NCI-H2029 (cell line): ENCODE results near the gene CCDC85B.
A peak's percentile ranks its signal among the peaks of the same experiment; 100 is the strongest.
"Not testable (repeated sequence)": the region's sequence is repeated elsewhere in the genome, so short reads cannot be mapped to it uniquely, and the experiment has no call there.

Experiments
- DNase-seq: peaks from one replicate; lab custom pipeline; 2025; lab: John Stamatoyannopoulos, UW

CCDC85B gene

DNA sequence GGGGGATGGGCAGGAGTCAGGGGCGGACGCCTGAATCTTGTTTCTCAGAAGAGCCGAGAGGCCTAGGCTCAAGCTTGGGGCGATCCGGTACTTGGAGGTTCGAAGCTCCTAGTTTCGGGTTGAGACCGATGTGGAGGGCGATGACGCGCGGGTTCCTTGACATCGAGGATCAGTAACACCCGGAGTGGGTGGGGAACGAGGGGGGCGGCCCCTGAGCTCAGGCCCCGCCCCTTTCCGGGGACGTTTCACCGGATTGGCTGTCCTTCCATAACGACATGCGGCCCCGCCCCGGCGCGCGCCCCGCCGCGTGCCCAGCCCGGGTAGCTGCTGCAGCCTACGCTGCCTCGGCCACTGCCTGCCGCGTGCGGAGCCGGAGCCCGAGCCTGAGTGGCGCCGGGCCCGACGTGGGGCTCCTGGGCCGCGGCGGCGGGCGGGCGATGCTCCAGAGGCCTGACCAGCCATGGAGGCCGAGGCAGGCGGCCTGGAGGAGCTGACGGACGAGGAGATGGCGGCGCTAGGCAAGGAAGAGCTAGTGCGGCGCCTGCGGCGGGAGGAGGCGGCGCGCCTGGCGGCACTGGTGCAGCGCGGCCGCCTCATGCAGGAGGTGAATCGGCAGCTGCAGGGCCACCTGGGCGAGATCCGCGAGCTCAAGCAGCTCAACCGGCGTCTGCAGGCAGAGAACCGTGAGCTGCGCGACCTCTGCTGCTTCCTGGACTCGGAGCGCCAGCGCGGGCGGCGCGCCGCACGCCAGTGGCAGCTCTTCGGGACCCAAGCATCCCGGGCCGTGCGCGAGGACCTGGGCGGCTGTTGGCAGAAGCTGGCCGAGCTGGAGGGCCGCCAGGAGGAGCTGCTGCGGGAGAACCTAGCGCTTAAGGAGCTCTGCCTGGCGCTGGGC is at the start of gene CCDC85B:
Gene CCDC85B, plus strand, starts transcription at position 350 of the 895 bp plus-strand sequence. Its CDS starts 111 bp downstream, at position 461.
- DNase-seq = peak; percentile 91

DNA sequence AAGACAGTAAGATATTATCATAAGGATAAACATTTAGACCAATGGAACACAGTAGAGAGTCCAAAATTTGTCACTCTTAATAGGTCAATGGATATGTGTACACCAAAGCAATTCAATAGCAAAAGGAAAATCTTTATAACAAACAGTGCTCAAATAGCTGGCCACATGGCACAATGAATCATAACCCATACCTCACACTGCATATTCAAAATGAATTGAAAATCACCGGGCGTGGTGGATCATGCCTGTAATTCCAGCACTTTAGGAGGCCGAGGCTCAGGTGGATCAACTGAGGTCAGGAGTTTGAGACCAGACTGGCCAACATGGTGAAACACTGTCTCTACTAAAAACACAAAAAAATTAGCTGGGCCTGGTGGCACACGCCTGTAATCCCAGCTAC is 48.3 kb upstream of the CCDC85B start:
- DNase-seq = no peak

DNA sequence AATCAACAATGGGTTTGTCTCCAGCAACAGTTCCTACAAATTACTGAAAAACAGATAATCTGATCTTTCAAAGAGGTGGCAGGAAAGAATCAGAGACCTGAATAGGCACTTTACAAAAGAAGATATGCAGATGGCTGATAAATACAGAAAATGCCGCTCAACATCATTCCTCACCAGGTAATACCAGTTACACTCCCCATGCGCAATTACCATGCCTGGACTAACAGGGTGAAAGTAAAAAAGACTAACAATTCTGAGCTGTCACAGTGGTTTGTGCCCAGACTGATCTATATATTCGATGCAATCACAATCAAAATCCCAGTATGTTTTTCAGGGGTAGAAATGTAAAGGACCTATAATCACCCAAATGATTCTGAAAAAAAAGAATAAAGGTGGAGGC is 46.7 kb upstream of the CCDC85B start:
- no peak for DNase-seq

DNA sequence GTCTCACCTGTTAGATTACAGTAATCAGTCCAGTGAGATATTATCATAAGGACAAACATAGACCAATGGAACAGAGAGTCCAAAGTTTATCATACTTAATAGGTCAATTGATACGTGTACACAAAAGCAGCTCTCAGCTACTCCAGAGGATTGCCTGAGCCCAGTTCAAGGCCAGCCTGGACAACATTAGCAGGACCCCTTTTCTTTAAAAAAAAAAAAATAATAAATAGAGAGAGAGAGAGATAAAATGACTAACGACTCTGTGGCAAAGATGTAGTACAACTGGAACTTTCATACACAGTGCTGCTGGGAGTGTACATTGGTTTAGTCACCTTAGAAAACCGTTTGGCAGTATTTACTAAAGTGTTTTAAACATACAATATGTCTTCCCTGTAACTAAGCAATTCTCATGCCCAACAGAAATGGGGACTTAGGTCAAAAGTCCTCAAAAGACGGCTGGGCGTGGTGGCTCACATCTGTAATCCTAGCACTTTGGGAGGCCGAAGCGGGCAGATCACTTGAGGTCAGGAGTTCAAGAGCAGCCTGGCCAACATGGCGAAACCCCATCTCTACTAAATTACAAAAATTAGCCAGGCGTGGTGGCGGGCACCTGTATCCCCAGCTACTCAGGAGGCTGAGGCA is 46.1 kb upstream of the CCDC85B start:
- no peak for DNase-seq

DNA sequence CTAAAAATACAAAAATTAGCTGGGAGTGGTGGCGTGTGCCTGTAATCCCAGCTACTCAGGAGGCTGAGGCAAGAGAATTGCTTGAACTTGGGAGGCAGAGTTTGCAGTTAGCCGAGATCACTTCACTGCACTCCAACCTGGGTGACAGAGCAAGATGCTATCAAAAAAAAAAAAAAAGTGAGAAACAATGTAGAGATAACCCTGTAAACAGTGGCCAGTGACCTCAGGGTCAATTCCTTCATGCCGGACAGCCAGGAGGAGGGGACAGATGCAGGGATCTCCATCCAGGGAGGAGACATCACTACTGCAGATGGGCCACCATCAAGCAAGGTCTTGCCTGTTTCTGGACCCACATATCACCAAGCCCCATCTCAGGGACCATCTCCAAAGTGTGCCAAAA is 42.7 kb upstream of the CCDC85B start:
- DNase-seq = no peak

DNA sequence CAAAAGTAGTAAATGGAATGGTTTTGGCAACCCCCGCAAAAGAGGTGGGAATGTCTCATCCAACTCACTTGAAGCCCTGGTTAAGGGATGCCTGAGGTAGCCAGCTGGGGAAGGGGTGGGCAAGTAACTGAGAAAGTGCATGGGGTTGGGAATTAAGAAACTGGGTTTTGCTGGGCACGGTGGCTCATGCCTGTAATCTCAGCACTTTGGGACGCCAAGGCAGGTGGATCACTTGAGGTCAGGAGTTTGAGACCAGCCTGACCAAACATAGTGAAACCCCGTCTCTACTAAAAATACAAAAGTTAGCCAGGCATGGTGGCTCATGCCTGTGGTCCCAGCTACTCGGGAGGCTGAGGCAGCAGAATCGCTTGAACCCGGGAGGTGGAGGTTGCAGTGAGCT is 41.8 kb upstream of the CCDC85B start:
- not testable (repeated sequence) for DNase-seq

DNA sequence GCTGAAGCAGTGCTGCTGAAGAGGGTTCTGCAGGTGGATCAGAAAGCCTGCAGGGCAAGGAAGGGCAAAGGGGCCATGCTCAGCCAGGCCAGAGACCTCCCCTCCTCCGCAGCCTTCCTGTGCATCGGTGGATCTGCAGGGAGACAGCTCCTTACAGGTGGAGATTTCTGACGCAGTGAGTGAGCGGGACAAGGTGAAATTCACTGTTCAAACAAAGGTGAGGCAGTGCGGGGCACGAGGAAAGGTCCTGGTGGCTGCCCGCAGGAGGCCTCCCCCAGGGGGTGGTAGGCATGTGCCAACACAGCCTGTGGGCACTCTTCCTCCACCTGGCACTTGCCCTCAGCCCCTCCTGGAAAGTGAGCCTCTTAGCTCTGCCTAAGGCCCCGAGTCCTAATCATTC is 41.1 kb upstream of the CCDC85B start:
- DNase-seq = no peak

DNA sequence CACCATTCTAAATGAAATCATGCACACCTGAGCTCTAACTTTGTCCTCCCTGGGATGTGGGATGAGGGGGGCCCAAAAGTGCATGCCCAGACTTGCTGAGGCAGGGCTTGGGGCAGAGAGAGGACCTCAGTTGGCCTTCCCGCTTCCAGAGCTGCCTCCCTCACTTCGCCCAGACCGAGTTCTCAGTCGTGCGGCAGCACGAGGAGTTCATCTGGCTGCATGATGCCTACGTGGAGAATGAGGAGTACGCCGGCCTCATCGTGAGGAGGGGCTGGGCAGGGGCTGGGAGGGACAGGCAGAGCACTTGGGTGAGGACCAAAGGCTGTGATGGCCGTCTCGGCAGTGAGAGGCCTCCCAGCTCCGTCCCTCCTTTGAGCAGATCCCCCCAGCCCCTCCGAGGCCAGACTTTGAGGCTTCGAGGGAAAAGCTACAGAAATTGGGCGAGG is 40.7 kb upstream of the CCDC85B start:
- no peak for DNase-seq

DNA sequence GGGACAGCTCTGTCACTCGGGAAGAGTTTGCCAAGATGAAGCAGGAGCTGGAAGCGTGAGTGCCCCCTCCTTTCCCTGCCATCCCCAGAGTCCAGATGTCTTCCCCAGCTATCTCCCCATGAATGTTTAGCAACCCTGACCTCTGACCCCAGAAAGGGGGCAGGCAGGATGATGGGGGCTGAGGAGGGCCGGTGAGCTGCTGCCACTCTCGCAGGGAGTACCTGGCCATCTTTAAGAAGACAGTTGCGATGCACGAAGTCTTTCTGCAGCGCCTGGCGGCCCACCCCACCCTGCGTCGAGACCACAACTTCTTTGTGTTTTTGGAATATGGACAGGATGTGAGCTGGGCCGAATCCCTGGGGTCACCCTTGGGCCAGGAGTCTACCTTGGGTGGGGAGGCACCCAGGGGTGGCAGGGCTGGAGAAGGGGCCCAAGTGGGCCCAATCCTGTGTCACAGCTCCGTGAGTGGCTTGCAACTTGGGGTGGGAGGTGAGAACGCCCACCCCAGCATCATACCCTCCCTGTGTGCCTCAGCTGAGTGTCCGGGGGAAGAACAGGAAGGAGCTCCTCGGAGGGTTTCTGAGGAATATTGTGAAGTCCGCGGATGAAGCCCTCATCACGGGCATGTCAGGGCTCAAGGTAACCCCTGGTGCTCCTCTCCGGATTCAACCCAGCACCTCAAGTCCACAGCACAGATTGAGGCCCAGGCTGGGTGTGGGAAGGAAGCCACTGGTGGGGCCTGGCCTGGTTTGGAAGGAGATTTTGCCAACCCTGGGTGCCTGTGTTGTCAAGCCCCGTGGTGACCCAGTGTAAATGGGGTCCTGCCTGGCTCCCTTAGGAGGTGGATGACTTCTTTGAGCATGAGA is 40.0 kb upstream of the CCDC85B start:
- DNase-seq = no peak

DNA sequence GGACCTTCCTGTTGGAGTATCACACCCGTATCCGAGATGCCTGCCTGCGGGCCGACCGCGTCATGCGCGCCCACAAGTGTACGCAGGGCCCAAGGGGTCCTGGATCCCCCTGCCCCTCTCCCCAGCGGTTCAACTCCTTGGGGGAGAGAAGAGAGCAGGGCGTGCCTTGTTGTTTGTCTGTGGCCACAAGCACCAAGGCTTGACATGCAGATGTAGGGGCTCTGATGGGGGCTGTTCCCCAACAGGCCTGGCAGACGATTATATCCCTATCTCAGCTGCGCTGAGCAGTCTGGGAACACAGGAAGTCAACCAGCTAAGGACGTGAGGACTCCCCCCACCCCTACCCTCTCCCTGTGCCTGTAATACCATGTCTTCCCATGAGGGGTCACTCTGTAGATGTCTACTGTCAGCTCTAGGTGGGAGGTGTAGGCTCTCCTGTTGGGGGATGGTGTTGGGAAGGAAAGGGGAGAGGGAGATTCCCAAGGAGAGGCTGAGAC is 39.3 kb upstream of the CCDC85B start:
- DNase-seq = no peak

DNA sequence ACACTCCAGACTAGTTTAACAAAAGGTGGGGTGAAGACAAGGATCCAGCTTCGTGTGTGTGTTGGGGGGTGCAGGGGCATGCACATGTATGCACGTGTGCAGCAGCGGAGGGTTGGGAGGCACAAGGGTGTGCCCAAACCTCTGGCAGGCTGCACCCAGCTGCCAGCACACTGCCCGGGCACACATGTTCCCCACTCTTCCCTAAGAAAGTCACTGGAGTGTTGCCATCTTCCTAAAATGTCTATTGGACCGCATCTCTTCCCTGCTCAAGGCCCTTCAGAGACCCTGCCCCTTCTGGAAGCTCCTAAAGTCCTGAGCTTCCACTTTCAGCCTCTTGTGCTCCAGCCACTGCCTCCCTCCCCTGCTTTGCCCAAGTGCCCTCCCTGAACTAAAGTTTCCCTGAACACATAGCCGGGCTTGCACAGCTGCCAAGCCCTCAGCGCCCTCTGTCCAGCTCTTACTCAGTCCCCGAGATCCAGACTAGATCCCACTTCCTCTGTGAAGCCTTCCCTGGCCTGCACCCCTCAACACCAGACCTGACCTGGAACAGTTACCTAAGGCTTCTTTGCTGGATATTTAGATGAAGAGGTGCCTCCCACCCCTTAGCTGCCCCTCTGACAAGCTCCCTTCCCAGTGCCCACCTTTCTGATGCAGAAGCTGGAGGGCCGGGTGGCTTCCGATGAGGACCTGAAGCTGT is 38.5 kb upstream of the CCDC85B start:
- DNase-seq = no peak

DNA sequence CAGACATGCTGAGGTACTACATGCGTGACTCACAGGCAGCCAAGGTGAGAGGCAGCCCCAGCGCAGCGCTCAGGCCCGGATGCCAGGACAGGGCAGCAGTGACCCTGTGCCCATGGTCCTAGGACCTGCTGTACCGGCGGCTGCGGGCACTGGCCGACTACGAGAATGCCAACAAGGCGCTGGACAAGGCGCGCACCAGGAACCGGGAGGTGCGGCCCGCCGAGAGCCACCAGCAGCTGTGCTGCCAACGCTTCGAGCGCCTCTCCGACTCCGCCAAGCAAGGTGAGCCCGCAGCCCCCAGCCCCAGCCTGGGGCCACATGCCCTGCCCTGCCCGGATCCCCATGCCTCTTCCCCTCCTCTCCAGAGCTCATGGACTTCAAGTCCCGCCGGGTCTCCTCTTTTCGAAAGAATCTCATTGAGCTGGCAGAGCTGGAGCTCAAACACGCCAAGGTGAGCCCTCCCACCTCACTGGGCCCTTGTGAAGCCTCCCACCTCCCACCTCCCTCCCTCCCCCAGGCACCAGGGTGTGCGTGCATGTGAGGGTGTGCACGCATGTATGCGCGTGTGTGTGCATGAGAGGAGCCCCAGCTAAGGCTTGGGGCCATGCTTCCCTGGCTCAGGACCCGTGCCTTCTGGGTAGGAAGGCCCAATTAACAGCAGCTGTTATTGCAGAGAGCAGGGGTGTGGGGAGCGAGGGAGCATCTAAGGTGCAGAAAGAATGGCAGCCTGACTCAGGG is 37.8 kb upstream of the CCDC85B start:
- DNase-seq = no peak

DNA sequence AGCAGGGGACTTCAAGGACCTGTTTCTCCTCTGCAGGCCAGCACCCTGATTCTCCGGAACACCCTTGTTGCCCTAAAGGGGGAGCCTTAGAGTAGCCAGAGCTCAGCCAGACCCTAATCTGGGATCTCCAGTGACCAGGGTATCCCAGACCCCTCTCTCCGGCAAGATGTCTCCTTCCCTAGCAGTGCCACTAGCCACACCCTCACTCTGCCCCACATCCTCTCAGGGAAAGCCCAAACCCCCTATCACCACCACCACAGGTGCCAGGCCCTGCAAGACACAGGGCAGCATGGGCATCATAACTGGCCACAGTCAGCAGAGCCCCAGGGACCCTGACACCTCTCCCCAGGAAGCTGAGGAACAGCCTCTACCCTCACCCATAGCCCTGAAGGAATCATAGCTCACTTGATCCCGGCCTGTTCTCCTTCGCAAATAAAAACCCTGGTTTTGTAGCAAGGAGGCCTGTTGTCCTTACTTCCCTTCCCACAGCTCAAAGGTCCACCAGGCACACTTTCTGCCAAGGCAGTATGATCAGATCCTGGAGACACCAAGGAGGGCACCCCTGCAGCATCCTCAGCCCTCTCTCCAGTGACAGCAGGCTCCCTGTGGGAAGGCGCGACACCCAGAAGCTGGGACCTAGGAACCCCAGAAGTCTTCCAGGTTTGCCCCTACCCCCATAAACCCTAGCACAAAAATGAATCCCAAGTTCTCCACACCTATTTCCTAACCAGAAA is 37.1 kb upstream of the CCDC85B start:
- no peak for DNase-seq

DNA sequence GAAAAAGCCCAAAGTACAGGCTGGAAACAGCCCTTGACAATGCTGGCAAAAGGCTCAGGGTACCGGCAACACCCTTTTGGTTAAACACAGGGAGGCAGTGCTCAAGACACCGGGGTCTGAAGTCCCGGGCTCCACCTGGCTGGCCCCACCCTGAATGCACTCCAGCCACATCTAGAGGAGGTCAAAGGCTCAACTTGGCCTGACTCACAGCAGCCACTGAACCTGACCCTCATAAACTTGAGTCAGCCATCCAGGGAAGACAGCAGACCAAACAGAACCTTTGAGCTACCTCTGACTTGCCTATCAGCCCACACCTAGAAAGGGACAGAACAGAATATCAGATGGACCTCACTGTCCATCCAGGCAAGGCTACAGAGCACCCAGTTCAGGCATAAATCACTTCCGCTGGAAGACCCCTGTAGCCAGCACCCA is 36.3 kb upstream of the CCDC85B start:
- DNase-seq = no peak

DNA sequence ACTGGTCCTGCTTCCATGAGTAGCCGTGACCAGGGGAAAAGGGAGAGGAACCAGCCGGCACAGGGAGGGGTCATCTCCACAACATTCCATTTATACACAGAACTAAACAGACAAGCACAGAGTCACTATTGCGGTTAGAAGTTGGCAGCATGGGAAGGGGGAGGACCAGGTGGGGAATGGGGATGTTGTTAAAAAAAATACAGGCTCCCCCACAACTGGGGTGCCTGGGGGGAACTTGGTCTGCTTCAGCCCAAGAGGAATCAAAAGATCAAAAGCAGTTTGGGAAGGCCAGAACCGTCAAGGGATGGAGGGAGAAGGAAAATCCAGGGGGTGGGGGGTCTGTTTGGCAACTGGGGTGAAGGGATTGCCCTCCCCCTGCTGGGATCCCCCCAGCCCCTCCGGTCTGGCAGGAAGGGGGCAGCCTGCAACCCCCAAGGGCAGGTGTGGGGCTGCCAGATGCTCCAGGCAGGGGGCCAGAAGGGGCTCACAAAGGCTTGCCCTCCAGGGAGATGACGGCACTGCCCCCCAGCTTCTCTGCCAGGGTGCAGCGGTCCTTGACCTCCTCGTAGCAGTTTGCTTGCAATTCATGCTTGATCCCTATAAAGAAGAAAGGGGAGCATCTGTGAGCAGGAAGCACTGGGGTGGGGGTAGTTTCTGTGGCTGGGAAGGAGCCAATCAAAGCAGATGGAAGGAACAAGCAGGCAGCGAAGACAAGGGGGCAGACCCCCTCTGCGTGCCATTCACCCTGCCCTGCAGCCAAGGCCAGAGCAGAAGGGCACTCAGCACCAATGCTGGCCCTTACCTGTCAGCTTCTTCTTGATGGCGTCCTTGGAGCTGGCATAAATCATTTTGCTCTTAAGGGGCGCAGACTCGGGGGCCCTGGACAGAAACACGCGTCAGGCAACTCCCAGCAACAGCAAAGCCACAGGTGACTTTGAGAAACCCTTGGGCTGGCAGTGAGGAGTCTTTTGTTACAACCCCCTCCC is 35.3 kb upstream of the CCDC85B start:
- no peak for DNase-seq

DNA sequence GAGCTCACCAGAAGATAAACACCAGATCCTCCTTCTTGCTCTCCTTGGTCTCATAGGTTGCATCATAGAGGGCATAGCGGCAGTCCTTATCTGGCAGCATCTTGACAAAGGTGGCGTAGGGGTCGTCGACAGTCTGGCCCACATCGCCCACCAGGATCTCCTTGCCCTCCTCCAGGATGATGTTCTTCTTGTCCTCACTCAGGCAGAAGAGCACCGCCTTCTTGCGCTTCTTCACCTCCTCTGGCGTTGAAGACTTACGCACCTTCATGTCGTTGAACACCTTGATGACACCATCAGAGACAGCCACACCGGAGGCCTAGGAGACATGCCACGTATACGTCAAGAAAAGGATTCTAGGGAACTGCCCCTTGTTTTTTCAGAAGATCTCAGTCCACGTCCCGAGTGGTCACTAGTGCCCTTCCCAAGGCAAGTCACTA is 34.5 kb upstream of the CCDC85B start:
- DNase-seq = no peak

DNA sequence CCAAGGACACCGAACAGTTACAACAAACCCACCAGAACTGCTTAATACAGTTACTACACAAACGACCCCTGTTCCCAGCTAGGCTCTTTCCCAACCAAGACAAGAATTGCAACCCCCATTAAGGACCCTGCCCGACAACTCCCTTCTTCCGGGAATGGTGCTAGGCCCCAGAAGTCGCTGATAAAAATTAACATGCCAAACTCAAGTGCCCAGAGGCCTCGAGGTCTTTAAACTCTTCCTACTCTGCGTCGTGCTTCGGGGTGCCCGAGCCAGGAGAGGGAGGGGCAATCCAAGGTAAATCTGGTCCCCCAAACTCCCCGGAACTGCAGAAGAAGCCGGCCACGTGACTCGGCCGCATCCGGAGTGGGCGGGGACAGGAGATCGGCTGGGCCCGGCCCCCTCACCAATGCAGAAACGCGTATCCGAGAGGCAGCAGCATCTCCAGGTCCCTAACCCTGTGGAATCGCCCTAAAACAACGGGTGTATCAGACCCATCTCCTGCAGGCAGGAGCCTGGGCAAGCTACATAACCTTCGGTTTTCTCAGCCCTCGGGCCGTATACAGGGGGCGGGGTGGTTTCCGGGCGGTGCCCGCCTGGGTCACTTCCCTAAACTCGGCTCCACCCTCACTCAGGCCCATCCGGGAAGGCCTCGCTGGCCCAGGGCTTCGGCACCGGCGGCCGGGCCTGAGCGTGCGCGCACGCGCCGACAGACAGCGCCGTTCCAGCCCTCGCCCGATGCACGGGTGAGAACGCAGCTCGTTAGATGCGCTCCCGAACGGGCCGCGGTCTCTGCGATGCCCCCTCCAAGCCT is 33.6 kb upstream of the CCDC85B start:
- peak; percentile 64 for DNase-seq

DNA sequence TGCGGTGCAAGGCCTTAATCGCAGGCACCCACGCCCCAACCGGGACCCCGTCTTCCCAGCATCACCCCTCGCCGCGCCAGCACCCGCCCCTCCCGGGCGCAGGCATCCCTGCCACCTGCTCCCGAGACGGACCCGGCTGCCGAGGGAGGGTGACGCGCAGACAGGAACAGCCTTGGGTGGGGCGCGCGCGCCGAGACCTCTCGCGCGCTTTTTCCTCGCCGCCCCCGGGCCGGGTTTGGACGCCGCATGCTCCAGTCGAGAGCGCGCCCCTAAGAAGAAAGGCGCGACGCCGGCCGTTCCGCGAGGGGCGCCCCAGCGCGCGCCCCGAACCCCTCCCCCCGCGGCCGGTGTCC is 33.0 kb upstream of the CCDC85B start:
- DNase-seq = no peak
